NB4 (cell line): Measurements from ENCODE around the gene FOXE1.

Experiments
- DNase-seq: peaks from one replicate; pipeline ENCODE4 v3.0.0; 2010; ENCODE audit warnings: low read depth
- H3K4me3 ChIP-seq: one replicate; pipeline ENCODE4 v1.5.1; 2011; ENCODE audit warnings: mild to moderate bottlenecking, low read depth, low read length, moderate library complexity
- MYC ChIP-seq: IDR thresholded peaks from 2 replicates; pipeline ENCODE4 v1.6.1; 2011; ENCODE audit warnings: low read depth, low read length
- POLR2A ChIP-seq: IDR thresholded peaks from 2 replicates; pipeline ENCODE4 v1.6.1; 2011; ENCODE audit warnings: mild to moderate bottlenecking; ENCODE audit not compliant: insufficient read length; ENCODE audit errors: extremely low read depth
- TF ChIP-seq, protein P1 (sequence below): IDR thresholded peaks from one replicate; pipeline ENCODE4 v1.5.1; 2012; ENCODE audit warnings: low read depth, low read length
- TF ChIP-seq, protein P2 (sequence below): IDR thresholded peaks from 2 replicates; pipeline ENCODE4 v1.6.1; 2011; ENCODE audit warnings: low read depth, low read length

FOXE1 gene

DNA sequence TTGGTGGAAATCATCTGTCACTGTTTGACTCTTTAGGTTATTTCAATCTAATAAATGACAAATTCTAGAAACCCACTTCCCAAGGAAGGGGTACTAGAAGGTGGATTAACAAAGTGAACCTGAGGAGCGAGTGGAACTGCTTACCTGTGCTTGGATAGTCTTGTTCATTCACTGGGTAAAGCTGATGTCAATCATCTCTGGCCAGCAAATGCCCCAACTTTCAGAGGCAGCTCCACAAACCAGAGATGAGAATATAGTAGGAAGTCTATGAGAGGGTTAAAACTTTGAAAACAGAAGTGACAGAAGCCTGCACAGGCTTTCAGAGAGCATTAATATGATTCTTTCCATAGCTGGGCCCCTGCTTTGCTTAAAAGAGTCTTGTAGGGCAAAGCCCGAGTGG, 7.3 kb upstream of the FOXE1 start:
- DNase-seq: no peak
- no peak overlapping the region for H3K4me3 ChIP-seq
- TF ChIP-seq POLR2A (no peak), MYC (no peak)
- TF ChIP-seq, protein P1, sequence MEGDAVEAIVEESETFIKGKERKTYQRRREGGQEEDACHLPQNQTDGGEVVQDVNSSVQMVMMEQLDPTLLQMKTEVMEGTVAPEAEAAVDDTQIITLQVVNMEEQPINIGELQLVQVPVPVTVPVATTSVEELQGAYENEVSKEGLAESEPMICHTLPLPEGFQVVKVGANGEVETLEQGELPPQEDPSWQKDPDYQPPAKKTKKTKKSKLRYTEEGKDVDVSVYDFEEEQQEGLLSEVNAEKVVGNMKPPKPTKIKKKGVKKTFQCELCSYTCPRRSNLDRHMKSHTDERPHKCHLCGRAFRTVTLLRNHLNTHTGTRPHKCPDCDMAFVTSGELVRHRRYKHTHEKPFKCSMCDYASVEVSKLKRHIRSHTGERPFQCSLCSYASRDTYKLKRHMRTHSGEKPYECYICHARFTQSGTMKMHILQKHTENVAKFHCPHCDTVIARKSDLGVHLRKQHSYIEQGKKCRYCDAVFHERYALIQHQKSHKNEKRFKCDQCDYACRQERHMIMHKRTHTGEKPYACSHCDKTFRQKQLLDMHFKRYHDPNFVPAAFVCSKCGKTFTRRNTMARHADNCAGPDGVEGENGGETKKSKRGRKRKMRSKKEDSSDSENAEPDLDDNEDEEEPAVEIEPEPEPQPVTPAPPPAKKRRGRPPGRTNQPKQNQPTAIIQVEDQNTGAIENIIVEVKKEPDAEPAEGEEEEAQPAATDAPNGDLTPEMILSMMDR: no peak
- TF ChIP-seq, protein P2, sequence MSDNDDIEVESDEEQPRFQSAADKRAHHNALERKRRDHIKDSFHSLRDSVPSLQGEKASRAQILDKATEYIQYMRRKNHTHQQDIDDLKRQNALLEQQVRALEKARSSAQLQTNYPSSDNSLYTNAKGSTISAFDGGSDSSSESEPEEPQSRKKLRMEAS: no peak

DNA sequence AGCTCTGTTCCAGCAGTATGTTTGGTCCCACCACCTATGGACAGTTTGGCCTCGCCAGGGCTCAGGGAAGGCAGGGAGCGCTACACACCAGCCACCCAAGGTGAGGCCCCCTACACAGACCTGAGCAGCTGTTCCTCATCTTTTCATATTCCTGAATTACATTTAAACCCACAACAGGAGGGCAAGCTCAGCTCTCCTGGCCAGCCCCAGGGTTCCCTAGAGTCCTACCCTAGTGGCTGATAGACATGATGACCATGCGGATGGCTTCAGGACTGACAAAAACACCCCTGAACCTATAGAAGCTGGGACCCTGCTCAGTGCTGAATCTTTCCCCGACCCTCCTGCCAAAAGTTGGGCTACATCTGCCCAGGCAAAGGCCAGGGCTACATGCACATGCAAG, 6.7 kb upstream of the FOXE1 start:
- TF ChIP-seq, protein P1: no peak
- TF ChIP-seq, protein P2: no peak
- TF ChIP-seq POLR2A (no peak), MYC (no peak)
- no peak overlapping the region for H3K4me3 ChIP-seq
- no peak for DNase-seq

DNA sequence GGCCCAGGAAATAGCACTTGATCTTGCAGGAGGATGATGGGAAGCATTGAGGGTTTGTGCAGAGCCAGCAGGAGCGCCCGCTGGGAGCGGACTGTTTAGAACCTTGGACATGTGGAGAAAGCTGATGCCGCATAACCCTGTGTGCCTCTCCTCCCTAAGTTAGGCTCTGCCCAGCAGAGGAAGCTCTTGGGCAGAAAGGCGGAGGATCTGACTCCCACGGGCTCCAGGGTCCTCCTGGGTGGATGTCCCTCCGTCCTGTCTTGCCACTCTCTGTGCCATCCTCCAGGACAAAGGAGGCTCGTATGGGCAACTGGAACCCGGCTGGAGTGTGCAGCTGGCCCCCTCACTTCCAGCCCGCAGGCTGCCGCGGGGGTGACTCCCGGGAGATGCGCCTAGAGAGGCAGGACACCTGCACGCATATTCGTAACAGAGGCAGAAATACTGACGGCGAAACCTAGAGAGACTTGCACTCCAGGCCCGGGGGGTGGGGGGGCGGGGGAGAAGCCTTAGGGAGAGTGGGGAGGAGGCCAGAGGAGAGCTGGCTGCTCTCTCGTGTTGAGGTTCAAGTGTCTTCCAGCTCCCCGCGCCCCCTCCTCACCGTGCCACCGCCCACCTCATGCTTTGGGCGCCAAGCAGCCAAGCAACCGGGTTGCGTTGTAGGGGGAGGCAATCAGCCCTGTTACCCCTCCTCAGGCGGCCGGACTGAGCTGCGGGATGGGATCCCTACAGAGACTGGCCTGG, 5.4 kb upstream of the FOXE1 start:
- no peak for DNase-seq
- no peak overlapping the region for H3K4me3 ChIP-seq
- TF ChIP-seq POLR2A (no peak), MYC (no peak)
- TF ChIP-seq, protein P2: no peak
- TF ChIP-seq, protein P1: no peak

DNA sequence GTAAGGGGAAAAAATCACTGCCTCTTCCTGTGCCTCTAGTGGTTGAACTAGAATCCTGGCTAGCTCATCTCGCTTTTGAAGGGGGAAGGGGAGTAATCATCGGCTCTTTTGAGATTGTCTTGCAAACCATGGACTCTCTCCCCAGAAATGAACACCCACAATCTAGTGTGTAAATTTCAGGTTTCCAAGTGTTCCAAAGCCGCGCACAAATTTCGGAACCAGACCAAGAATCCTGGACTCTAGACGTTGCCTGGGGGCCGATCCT, 4.9 kb upstream of the FOXE1 start:
- DNase-seq: no peak
- no peak overlapping the region for H3K4me3 ChIP-seq
- TF ChIP-seq POLR2A (no peak), MYC (no peak)
- TF ChIP-seq, protein P2: no peak
- TF ChIP-seq, protein P1: no peak

DNA sequence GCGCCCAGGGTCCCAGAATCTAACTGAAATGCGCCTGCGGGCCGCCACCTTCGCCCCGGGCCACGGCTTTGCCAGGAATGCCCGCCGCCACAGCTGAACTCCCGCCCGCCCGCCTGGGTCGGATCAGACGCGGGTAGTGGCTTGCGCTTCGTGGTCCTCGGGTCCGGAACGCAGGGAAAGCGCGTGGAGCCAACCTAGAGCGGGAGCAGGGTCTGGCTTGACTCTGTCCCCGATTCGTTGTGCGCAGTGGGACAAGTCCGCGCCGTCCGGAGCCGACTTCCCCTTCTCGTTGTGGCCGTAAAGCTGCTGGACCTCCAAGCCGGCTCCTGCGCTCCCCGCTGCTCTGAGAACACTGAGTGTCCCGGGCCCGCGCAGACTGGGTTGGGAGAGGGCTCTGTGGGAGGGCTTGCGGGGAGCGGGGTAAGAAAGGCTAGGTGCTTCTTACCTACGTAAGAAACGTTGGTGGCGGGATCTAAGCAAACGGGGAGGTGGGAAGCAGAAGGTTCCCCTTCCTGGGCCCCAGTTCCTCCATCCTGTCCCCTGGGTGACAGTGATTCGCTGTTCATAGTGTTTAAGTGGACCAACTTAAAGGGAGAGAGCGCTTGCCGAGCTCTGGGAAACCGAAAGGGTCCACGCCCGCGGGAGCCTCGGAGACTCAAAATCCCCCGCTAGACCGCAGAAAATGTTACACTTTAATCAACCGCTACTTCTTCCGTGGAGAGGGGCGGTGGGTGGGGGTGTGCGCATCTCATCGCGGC, 4.4 kb upstream of the FOXE1 start:
- TF ChIP-seq, protein P2: no peak
- TF ChIP-seq MYC (no peak), POLR2A (no peak)
- TF ChIP-seq, protein P1: no peak
- DNase-seq: peak; percentile 30
- no peak overlapping the region for H3K4me3 ChIP-seq
